8988T (cell line): ENCODE measurements around the gene SMARCD1.
A peak's percentile ranks its signal among the peaks of the same experiment; 100 is the strongest.

Experiments used
- DNase-seq: peaks from one replicate; pipeline ENCODE4 v3.0.0; 2011

Gene SMARCD1

GRCh38 chr12:50057000-50057841 lies 27.9 kb upstream of the SMARCD1 start, which contains the start of gene ASIC1:
TSS of gene ASIC1 (plus strand) at chr12:50057596. CDS start at chr12:50058767, 1,171 bp downstream.
- peak; percentile 83 for DNase-seq

- no peak for DNase-seq
These were observed 27.1 kb upstream of the SMARCD1 start for GRCh38 chr12:50057896-50058670.

GRCh38 chr12:50058743-50059312 lies 26.3 kb upstream of the SMARCD1 start:
- no peak for DNase-seq

- DNase-seq: no peak
These were observed 25.6 kb upstream of the SMARCD1 start for GRCh38 chr12:50059440-50060119.

DNA sequence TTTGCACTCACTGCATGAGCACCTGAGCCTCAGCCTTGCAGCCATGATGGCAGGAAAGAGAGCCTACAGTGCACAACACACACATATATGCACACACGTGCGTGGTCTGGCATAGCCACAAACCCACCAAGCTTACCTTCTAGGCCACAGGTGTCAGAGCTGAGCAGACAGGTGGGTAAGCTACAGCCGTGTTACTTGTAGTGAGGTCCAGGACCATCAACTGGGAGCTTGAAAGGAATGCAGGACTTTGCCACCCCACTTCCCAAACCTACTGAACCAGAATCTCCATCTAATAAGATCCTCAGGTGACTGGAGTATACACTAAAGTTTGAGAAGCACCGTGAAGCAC lies 25.0 kb upstream of the SMARCD1 start:
- DNase-seq: no peak

GRCh38 chr12:50061171-50061570 lies 24.0 kb upstream of the SMARCD1 start:
- DNase-seq: no peak

DNA sequence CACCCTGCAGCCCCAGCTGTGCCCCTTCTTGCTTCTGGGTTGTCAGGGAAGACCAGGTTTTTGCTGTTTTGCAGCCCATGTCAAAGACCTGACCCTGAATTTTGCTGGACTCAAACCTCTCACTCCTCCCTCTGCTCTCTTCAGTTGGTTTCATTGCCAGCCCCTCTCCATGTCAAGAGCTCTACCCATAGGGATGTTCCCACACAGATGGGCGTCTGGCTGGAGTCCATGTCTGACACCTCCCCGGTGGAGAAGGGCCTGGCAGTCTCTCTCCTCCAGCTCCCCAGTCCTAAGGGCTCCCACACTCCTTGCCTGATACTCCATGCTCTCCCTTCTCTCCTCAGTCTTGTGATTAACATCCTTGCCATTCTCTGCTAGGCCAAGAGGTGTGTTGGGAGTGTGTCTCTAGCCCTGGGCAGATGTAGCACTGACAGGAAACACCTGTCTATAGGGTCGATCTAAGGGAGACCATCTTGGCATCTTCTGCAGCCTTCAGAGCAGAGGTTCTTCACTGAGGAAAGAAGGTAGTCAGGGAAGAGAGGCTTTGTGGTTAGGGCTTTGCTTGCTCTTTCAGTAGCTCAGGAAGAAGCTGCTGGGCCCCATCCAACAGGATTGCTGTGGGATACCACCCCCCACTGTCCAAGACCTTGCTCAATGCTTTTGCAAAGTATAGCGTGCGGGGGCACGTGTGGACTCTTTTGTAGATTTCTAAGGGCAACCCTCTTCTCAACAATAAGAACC lies 23.0 kb upstream of the SMARCD1 start:
- DNase-seq: no peak

GRCh38 chr12:50062728-50063460 lies 22.2 kb upstream of the SMARCD1 start:
- DNase-seq: no peak

- no peak for DNase-seq
These were observed 19.3 kb upstream of the SMARCD1 start for GRCh38 chr12:50065726-50066310.

GRCh38 chr12:50066402-50066801 lies 18.7 kb upstream of the SMARCD1 start:
- DNase-seq: no peak

GRCh38 chr12:50069069-50069468 lies 16.1 kb upstream of the SMARCD1 start:
- DNase-seq: no peak

DNA sequence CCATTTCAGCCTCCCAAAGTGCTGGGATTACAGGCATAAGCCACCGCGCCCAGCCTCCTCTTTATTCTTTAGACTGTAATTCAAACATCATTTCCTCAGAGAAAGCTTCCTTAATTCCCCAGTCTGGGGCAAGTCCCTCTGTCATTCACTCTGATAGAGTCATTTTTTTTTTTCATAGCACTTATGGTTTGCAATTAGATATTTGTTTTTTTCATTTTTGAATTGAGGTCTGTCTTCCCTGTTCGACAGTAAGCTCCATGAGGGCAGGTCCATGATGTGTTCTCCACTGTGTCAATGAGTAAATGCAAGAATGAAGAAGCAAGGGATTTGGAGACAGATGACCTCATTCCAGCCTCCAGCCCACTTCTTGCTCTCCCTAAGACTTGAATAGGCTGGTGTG lies 15.6 kb upstream of the SMARCD1 start:
- no peak for DNase-seq

DNA sequence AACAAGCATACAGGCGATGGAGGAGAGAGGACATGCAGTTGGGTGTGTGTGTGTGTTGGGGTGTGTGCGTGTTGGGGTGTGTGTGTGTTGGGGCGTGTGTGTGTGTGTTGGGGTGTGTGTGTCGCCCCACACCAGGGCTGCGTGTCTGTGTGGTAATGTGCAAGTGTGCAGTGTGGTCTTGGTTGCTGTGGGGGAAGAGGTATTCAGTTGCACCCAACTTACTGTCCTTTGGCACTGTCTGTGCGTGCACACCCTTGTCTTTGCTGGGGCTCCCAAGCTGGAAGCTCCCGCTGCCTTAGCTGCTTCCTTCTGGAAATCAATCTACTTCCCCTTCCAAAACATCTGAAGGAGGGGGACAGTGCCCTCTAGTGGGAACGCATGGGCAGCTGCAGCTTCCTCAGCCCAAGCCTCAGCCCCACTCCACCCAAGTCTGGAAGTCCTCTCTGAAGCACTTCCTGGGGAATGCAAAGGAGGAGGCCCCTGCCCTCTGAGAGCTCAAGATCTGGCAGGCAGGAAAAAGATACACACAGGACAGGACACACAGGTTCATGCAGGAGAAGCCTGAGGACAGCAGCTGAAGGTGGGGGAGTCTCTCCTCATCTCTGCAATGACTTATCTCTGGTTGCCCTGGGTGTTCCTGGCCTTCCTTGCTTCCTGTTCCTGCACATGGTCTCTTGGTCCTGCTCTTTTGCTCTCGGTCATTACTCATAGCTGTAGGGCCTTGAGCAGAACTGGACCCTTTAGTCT lies 14.7 kb upstream of the SMARCD1 start:
- no peak for DNase-seq

DNA sequence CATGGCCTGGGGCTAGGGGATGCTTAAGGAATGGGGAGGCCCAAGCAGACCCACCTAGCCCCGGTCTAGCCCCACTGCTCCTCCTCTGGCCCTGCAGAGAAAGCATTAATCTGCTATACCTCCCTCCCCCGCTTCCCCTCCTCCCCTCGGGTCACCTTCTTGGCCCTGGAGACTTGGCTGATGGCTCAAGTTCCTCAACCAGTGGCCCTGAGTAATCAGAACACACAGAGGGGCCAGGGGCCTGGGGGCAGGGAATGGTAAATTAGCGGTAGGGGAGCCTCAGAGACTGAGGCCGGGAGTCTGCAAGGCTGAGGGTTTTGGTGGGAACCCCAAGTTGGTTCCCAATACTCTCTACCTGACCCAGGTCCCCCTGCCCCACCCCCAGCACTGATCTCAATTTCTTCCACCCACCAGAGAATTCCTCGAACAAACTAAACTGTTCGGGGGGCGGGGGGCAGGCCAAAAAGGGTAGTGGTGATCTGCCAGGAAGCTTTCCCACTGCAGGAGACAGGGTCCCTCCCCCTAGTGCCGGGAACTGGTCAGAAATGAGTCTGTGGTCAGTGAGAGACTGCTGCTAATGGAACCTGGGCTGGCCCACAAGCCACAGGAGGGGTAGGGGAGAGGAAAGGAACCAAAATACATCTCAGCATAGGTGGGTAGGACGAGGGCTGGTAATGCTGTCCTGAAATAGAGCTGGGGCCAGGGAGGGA lies 12.8 kb upstream of the SMARCD1 start:
- no peak for DNase-seq

DNA sequence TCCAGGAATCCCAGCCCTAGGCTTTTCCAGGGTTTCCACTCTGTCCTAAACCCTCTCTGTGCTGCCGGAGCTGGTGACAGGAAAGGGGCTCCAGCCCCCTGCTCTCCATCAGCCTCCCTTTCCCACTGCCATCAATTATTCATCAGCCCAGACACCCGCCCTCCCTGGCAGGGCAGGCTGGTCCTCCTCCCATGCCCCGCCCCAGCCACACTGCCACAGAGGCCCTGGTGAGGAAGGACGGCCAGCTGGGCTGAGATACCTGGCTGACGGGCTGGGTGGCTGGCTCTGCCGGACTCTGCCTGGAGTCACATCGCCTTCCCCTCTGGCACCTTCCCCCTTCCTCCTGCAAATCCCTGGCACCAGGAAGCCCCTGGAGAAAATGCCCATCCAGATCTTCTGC lies 11.9 kb upstream of the SMARCD1 start:
- no peak for DNase-seq

- no peak for DNase-seq
These were observed 11.4 kb upstream of the SMARCD1 start for GRCh38 chr12:50073712-50074111.

DNA sequence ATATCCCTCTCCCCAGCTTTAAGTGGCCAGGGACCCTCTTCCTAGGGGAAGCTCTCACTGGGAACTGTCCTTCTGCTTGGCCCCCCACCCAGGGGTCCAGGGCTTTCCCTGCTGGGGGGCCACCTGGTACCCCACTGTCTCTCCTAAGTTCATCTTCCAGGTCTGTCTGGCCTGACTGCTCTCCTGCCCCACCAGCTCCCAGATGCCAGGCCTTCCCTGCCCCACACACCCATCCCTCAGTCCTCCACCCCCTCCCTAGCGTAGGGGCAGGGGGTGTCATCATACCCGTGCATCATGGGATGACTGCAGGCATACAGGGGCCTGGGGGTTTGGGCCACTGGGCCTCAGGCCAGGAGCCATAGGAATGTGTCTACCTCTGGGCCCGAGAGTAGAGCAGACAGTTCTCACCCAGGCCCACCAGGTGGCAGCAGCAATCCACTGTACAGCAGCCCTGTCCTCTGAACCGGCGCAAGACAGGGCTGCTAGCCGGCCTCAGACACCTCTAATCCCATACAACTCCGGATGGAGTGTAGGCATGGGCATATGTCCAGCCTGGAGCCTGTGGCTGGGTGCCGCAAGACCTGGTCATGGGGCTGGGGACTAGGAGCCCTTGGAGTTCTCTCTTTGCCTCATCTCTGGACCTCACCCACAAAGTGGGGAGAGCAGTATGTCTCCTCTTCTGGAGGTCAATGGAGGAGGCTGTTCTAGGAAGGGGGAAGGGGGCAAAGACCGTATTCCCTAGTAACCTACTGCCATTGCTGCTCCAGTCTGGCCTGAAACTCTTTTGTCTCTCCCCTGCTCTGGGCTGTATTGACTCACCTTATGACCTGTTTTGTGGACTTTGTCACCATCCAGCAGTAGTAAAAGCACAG lies 10.0 kb upstream of the SMARCD1 start:
- DNase-seq: peak; percentile 79

DNA sequence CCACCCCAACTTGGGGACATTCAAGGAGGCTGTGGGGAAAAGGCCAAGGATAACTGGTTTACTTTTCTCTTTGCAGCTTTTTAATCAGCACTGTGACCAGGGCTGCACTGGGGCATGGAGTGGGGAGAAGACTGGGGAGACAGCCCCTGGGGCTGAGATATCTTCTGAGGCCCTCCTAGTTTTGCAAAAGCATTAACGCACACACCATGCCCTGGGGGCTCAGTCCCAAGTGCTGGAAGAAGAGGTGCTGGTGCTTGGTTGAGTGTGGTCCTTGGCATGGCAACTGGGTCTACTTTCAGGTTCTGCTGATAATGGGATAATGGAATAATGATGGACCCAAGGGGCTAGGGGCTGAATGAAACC lies 9.4 kb upstream of the SMARCD1 start:
- DNase-seq: no peak

DNA sequence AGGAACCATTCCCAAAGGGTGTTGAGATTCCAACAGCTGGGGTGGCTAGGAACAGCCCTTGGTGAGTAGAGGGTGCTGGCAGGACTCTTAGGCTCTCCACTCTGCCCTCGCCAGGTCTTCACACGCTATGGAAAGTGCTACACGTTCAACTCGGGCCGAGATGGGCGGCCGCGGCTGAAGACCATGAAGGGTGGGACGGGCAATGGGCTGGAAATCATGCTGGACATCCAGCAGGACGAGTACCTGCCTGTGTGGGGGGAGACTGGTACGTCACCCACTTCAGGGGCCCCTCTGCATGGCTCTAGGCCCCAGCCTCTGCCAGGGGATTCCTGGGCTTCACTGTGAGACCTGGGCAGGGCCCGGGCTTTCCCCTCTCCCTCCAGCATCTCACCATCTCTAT lies 8.0 kb upstream of the SMARCD1 start:
- DNase-seq: no peak
